Gastroesophageal sphincter (tissue), 3 donors: ENCODE data around the gene ZNF397.

Source experiments
- CTCF ChIP-seq, 4 experiments: fragments of 200-600 bp in 2 of 4; fragments of 450-650 bp in 2 of 4; sonication (generic) in 1 of 4; IDR thresholded peaks; one replicate each; pipeline ENCODE4 v1.5.1; 2017 to 2019; ENCODE audit warnings: antibody characterized with exemption in 4 of 4, mild to moderate bottlenecking in 2 of 4, moderate library complexity in 2 of 4
- POLR2AphosphoS5 ChIP-seq: sonication (generic); formaldehyde crosslinking; IDR thresholded peaks from one replicate; pipeline ENCODE4 v1.6.1; 2017; ENCODE audit warnings: antibody characterized with exemption

- TF ChIP-seq POLR2AphosphoS5 (no peak), CTCF (IDR thresholded peaks at IDR 0.05) (no peak)
These were observed 23.6 kb downstream of the ZNF397 start for GRCh38 chr18:35264409-35264808.
